H1 (cell line): Measurements from ENCODE around the gene UROC1. TPM values are rescaled to one million over a fixed set of nuclear protein-coding genes. Genes with fewer than 3 reads are reported as not detected.

Experiments used
- BCL11A ChIP-seq, 2 experiments: IDR thresholded peaks; one replicate each; pipeline ENCODE4 v1.6.1; 2011; ENCODE audit warnings: low read depth in 2 of 2, low read length in 2 of 2, mild to moderate bottlenecking in 2 of 2
- E2F6 ChIP-seq: IDR thresholded peaks from 2 replicates; pipeline ENCODE4 v1.6.1; 2012; ENCODE audit warnings: inconsistent platforms
- HDAC6 ChIP-seq: IDR thresholded peaks from one replicate; pipeline ENCODE4 v1.7.1; 2012; ENCODE audit warnings: low read depth, mild to moderate bottlenecking, inconsistent platforms, low read length, moderate library complexity
- KDM1A ChIP-seq: fragments of 200-600, 300-600 bp; sonication (generic); IDR thresholded peaks from 2 replicates; pipeline ENCODE4 v1.7.1; 2016; ENCODE audit warnings: mild to moderate bottlenecking, low read length, borderline replicate concordance
- RXRA ChIP-seq: IDR thresholded peaks from 2 replicates; pipeline ENCODE4 v1.6.1; 2011; ENCODE audit warnings: low read depth, mild to moderate bottlenecking, low read length, moderate library complexity; ENCODE audit not compliant: insufficient read depth
- SRF ChIP-seq: IDR thresholded peaks from 2 replicates; pipeline ENCODE4 v1.6.1; 2011; ENCODE audit warnings: mild to moderate bottlenecking, low read depth, low read length, moderate library complexity
- polyA plus RNA-seq, 7 experiments: library from polyadenylated mRNA; depleted of rRNA in 3 of 7; stranded (reverse) in 5 of 7; unstranded in 2 of 7; fragments of >200 nt in 5 of 7; fragments of 200-250 nt in 2 of 7; gene quantifications; 1 replicate in 5 of 7; 2 replicates in 1 of 7; 4 replicates in 1 of 7; pipeline versions ENCODE4 v1.2.1 to v1.2.3, GENCODE V29; 2011 to 2013; ENCODE audit warnings: missing spikeins in 2 of 7, mixed read lengths in 2 of 7
- total RNA-seq: library from RNA; stranded (reverse); fragmentation: NEBNext Ultra II Directional; extraction: Animal tissue kit (Norgen Biotek cat#: 25700); gene quantifications from 2 replicates; pipeline ENCODE4 v1.2.1, GENCODE V29; 2021
- TF ChIP-seq, protein P1 (sequence below): fragments of 300-600 bp; sonication (generic); IDR thresholded peaks from 2 replicates; pipeline ENCODE4 v1.7.1; 2012; ENCODE audit warnings: low read length, moderate library complexity, mild to moderate bottlenecking, inconsistent platforms; ENCODE audit not compliant: insufficient replicate concordance
- TF ChIP-seq, protein P2 (sequence below): IDR thresholded peaks from 2 replicates; pipeline ENCODE4 v1.6.1; 2012; ENCODE audit warnings: low read length, inconsistent platforms

Gene UROC1
- total and polyA plus RNA-seq, 2 of the 8 experiments (the other 6 are each of a cell fraction or from before 2014, with no cell fraction given) = 0.03 TPM; not detected in 1

DNA sequence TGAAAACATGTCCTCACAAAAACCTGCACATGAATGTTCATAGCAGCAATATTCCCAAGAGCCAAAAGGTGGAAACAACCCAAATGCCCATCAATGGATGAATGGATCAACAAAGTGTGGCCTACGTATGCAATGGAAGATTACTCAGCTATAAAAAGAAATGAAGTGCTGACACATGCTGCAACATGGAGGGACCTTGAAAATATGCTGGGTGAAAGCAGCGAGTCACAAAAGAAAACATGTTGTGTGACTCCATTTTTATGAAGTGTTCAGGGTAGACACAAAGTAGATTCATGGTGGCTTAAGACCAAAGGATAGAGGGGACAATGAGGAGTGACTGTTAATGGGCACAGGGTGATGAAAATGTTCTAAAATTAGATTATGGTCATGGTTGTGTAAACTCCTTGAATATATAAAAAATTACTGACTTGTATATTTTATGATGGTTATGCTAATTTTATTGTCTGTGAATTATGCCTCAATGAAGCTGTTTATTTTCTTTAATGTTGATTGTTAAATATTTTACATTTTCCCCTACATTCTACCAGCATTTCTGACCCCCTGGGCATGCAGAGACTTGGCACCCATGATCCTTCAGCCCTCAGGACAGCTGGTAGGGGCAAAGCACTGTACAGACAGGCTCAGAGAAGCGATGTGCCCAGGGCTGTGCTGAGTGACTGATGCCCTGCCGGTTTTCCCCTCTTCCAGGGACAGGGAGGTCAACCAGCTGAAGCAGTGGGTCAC, 85.0 kb downstream of the UROC1 start (continued):
- TF ChIP-seq, protein P1, sequence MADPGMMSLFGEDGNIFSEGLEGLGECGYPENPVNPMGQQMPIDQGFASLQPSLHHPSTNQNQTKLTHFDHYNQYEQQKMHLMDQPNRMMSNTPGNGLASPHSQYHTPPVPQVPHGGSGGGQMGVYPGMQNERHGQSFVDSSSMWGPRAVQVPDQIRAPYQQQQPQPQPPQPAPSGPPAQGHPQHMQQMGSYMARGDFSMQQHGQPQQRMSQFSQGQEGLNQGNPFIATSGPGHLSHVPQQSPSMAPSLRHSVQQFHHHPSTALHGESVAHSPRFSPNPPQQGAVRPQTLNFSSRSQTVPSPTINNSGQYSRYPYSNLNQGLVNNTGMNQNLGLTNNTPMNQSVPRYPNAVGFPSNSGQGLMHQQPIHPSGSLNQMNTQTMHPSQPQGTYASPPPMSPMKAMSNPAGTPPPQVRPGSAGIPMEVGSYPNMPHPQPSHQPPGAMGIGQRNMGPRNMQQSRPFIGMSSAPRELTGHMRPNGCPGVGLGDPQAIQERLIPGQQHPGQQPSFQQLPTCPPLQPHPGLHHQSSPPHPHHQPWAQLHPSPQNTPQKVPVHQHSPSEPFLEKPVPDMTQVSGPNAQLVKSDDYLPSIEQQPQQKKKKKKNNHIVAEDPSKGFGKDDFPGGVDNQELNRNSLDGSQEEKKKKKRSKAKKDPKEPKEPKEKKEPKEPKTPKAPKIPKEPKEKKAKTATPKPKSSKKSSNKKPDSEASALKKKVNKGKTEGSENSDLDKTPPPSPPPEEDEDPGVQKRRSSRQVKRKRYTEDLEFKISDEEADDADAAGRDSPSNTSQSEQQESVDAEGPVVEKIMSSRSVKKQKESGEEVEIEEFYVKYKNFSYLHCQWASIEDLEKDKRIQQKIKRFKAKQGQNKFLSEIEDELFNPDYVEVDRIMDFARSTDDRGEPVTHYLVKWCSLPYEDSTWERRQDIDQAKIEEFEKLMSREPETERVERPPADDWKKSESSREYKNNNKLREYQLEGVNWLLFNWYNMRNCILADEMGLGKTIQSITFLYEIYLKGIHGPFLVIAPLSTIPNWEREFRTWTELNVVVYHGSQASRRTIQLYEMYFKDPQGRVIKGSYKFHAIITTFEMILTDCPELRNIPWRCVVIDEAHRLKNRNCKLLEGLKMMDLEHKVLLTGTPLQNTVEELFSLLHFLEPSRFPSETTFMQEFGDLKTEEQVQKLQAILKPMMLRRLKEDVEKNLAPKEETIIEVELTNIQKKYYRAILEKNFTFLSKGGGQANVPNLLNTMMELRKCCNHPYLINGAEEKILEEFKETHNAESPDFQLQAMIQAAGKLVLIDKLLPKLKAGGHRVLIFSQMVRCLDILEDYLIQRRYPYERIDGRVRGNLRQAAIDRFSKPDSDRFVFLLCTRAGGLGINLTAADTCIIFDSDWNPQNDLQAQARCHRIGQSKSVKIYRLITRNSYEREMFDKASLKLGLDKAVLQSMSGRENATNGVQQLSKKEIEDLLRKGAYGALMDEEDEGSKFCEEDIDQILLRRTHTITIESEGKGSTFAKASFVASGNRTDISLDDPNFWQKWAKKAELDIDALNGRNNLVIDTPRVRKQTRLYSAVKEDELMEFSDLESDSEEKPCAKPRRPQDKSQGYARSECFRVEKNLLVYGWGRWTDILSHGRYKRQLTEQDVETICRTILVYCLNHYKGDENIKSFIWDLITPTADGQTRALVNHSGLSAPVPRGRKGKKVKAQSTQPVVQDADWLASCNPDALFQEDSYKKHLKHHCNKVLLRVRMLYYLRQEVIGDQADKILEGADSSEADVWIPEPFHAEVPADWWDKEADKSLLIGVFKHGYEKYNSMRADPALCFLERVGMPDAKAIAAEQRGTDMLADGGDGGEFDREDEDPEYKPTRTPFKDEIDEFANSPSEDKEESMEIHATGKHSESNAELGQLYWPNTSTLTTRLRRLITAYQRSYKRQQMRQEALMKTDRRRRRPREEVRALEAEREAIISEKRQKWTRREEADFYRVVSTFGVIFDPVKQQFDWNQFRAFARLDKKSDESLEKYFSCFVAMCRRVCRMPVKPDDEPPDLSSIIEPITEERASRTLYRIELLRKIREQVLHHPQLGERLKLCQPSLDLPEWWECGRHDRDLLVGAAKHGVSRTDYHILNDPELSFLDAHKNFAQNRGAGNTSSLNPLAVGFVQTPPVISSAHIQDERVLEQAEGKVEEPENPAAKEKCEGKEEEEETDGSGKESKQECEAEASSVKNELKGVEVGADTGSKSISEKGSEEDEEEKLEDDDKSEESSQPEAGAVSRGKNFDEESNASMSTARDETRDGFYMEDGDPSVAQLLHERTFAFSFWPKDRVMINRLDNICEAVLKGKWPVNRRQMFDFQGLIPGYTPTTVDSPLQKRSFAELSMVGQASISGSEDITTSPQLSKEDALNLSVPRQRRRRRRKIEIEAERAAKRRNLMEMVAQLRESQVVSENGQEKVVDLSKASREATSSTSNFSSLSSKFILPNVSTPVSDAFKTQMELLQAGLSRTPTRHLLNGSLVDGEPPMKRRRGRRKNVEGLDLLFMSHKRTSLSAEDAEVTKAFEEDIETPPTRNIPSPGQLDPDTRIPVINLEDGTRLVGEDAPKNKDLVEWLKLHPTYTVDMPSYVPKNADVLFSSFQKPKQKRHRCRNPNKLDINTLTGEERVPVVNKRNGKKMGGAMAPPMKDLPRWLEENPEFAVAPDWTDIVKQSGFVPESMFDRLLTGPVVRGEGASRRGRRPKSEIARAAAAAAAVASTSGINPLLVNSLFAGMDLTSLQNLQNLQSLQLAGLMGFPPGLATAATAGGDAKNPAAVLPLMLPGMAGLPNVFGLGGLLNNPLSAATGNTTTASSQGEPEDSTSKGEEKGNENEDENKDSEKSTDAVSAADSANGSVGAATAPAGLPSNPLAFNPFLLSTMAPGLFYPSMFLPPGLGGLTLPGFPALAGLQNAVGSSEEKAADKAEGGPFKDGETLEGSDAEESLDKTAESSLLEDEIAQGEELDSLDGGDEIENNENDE = no peak
- TF ChIP-seq HDAC6 (no peak), E2F6 (no peak), RXRA (no peak), KDM1A (no peak), SRF (no peak), BCL11A (IDR thresholded peaks at IDR 0.05; ENCODE audit: low read depth in 2 of 2, low read length in 2 of 2) (no peak)
- TF ChIP-seq, protein P2, sequence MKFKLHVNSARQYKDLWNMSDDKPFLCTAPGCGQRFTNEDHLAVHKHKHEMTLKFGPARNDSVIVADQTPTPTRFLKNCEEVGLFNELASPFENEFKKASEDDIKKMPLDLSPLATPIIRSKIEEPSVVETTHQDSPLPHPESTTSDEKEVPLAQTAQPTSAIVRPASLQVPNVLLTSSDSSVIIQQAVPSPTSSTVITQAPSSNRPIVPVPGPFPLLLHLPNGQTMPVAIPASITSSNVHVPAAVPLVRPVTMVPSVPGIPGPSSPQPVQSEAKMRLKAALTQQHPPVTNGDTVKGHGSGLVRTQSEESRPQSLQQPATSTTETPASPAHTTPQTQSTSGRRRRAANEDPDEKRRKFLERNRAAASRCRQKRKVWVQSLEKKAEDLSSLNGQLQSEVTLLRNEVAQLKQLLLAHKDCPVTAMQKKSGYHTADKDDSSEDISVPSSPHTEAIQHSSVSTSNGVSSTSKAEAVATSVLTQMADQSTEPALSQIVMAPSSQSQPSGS = no peak
